WTC11 (cell line): Measurements from ENCODE around the gene ECT2L. TPM values are rescaled to one million over a fixed set of nuclear protein-coding genes. Genes with fewer than 3 reads are reported as not detected.

ENCODE experiments used
- ATAC-seq: fragments of 200-7000 bp; cut with Tn5 transposase; 2 replicates; pipeline ENCODE4 v1.10.0; 2021; ENCODE audit warnings: mild to moderate bottlenecking, moderate library complexity
- CTCF ChIA-PET: fragments of 300-600 bp; sonication (Branson Sonifier 250); formaldehyde crosslinking; loops from one replicate; lab custom pipeline; 2021; ENCODE audit warnings: antibody characterized with exemption; lab: Charles Lee
- POLR2A ChIA-PET: fragments of 350-600 bp; sonication (Branson Sonifier 250); formaldehyde crosslinking; loops from one replicate; lab custom pipeline; 2021; ENCODE audit warnings: antibody characterized with exemption; lab: Charles Lee
- DNase-seq: peaks from one replicate; pipeline ENCODE4 v3.0.0; 2021; ENCODE audit warnings: low spot score
- H3K27ac Mint-ChIP-seq: 2 replicates; pipeline ENCODE4 v1.8.0; 2021; ENCODE audit warnings: mixed read lengths
- H3K27me3 Mint-ChIP-seq: 2 replicates; pipeline ENCODE4 v1.8.0; 2021; ENCODE audit warnings: low read depth, mild to moderate bottlenecking, moderate library complexity, mixed read lengths
- H3K36me3 Mint-ChIP-seq: 2 replicates; pipeline ENCODE4 v1.8.0; 2021; ENCODE audit warnings: mixed read lengths
- H3K4me1 Mint-ChIP-seq: 2 replicates; pipeline ENCODE4 v1.8.0; 2022; ENCODE audit warnings: mixed read lengths
- H3K4me3 Mint-ChIP-seq: 2 replicates; pipeline ENCODE4 v1.8.0; 2021; ENCODE audit warnings: mild to moderate bottlenecking, moderate library complexity, mixed read lengths
- H3K9me3 Mint-ChIP-seq: 2 replicates; pipeline ENCODE4 v1.8.0; 2021; ENCODE audit warnings: mixed read lengths
- ATF1 ChIP-seq: sonication (generic); formaldehyde crosslinking; IDR thresholded peaks from 2 replicates; pipeline ENCODE4 v1.8.1; 2023; ENCODE audit warnings: mild to moderate bottlenecking, moderate library complexity, missing genetic modification reagents
- CREM ChIP-seq: sonication (generic); formaldehyde crosslinking; IDR thresholded peaks from 2 replicates; pipeline ENCODE4 v1.8.1; 2022; ENCODE audit warnings: mild to moderate bottlenecking, missing genetic modification reagents, moderate library complexity
- ELF4 ChIP-seq: sonication (generic); formaldehyde crosslinking; IDR thresholded peaks from 2 replicates; pipeline ENCODE4 v1.8.1; 2022; ENCODE audit warnings: low read depth, mild to moderate bottlenecking, moderate library complexity, missing genetic modification reagents
- FOXJ3 ChIP-seq: sonication (generic); formaldehyde crosslinking; IDR thresholded peaks from 2 replicates; pipeline ENCODE4 v1.9.0; 2021; ENCODE audit warnings: missing genetic modification reagents, mild to moderate bottlenecking, borderline replicate concordance
- FOXP1 ChIP-seq: sonication (generic); formaldehyde crosslinking; IDR thresholded peaks from 2 replicates; pipeline ENCODE4 v1.8.0; 2022; ENCODE audit warnings: missing genetic modification reagents, mild to moderate bottlenecking, moderate library complexity, borderline replicate concordance
- GABPB1 ChIP-seq: sonication (generic); formaldehyde crosslinking; IDR thresholded peaks from 2 replicates; pipeline ENCODE4 v1.8.1; 2023; ENCODE audit warnings: mild to moderate bottlenecking, missing genetic modification reagents
- HMGA2 ChIP-seq: fragments of 250-450 bp; sonication (Bioruptor Pico); IDR thresholded peaks from 2 replicates; pipeline ENCODE4 v1.4.0; 2021; ENCODE audit warnings: mild to moderate bottlenecking, moderate library complexity
- NFE2L1 ChIP-seq: sonication (generic); formaldehyde crosslinking; IDR thresholded peaks from 2 replicates; pipeline ENCODE4 v1.8.1; 2023; ENCODE audit warnings: missing genetic modification reagents
- NR2C2 ChIP-seq: sonication (generic); formaldehyde crosslinking; IDR thresholded peaks from 2 replicates; pipeline ENCODE4 v1.8.0; 2022; ENCODE audit warnings: mild to moderate bottlenecking, missing genetic modification reagents
- PRRX2 ChIP-seq: fragments of 250-450 bp; sonication (Bioruptor Pico); IDR thresholded peaks from 2 replicates; pipeline ENCODE4 v1.8.0; 2021; ENCODE audit warnings: mild to moderate bottlenecking
- RELA ChIP-seq: sonication (generic); formaldehyde crosslinking; IDR thresholded peaks from 2 replicates; pipeline ENCODE4 v1.8.1; 2022; ENCODE audit warnings: missing genetic modification reagents, mild to moderate bottlenecking, borderline replicate concordance
- TEAD4 ChIP-seq: sonication (generic); formaldehyde crosslinking; IDR thresholded peaks from 2 replicates; pipeline ENCODE4 v1.8.0; 2022; ENCODE audit warnings: mild to moderate bottlenecking, missing genetic modification reagents
- ZNF121 ChIP-seq: sonication (generic); formaldehyde crosslinking; IDR thresholded peaks from 2 replicates; pipeline ENCODE4 v1.8.0; 2023; ENCODE audit warnings: missing genetic modification reagents
- ZNF138 ChIP-seq: sonication (generic); formaldehyde crosslinking; conservative IDR thresholded peaks from 2 replicates; pipeline ENCODE4 v1.8.1; 2022; ENCODE audit warnings: mild to moderate bottlenecking, moderate library complexity, missing genetic modification reagents
- ZNF263 ChIP-seq: sonication (generic); formaldehyde crosslinking; IDR thresholded peaks from 2 replicates; pipeline ENCODE4 v1.8.1; 2022; ENCODE audit warnings: low read depth, mild to moderate bottlenecking, moderate library complexity, missing genetic modification reagents
- total RNA-seq: library from RNA; stranded (reverse); gene quantifications from 3 replicates; pipeline ENCODE4 v1.2.3, GENCODE V29; 2021
- TF ChIP-seq, protein P1 (sequence below): sonication (generic); formaldehyde crosslinking; conservative IDR thresholded peaks from 2 replicates; pipeline ENCODE4 v1.8.1; 2022; ENCODE audit warnings: mild to moderate bottlenecking, missing genetic modification reagents
- TF ChIP-seq, protein P2 (sequence below): fragments of 250-450 bp; sonication (Bioruptor Pico); conservative IDR thresholded peaks from 2 replicates; pipeline ENCODE4 v1.9.0; 2021; ENCODE audit warnings: mild to moderate bottlenecking
- TF ChIP-seq, protein P3 (sequence below): sonication (generic); formaldehyde crosslinking; IDR thresholded peaks from 2 replicates; pipeline ENCODE4 v1.8.1; 2022; ENCODE audit warnings: low read depth, mild to moderate bottlenecking, moderate library complexity, missing genetic modification reagents, borderline replicate concordance
- TF ChIP-seq, protein P4 (sequence below): sonication (generic); formaldehyde crosslinking; IDR thresholded peaks from 2 replicates; pipeline ENCODE4 v1.8.0; 2022; ENCODE audit warnings: mild to moderate bottlenecking, missing genetic modification reagents
- TF ChIP-seq, protein P5 (sequence below): fragments of 250-450 bp; sonication (Bioruptor Pico); IDR thresholded peaks from 2 replicates; pipeline ENCODE4 v1.9.0; 2021; ENCODE audit warnings: mild to moderate bottlenecking
- TF ChIP-seq, protein P6 (sequence below): sonication (generic); formaldehyde crosslinking; IDR thresholded peaks from 2 replicates; pipeline ENCODE4 v1.8.1; 2023; ENCODE audit warnings: mild to moderate bottlenecking, missing genetic modification reagents
- TF ChIP-seq, protein P7 (sequence below): sonication (generic); formaldehyde crosslinking; IDR thresholded peaks from 2 replicates; pipeline ENCODE4 v1.8.1; 2022; ENCODE audit warnings: mild to moderate bottlenecking, missing genetic modification reagents, moderate library complexity, borderline replicate concordance
- TF ChIP-seq, protein P8 (sequence below): sonication (generic); formaldehyde crosslinking; IDR thresholded peaks from 2 replicates; pipeline ENCODE4 v1.8.0; 2022; ENCODE audit warnings: mild to moderate bottlenecking, missing genetic modification reagents

Gene ECT2L
- total RNA-seq, 1 experiment from 2014 or later: not detected

DNA sequence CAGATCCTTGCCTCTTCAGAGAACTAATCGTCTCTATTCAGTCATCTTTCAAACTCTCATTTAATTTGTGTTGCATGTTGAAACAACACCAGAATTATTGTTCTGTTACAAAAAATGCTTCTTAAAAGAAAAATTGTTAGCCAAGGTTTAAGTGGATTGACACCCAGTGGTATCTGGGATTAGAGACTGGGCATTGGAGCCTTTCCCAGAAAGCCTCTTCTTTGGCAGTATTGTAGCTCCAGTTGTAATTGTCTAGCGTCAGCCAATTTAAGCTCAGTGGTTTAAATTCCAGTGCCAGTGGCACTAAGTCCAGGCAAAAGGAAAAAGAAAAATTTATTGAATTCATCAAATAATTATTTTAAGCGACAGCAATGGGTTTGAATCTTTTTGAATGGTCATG, 21.5 kb upstream of the ECT2L start (continued):
- TF ChIP-seq, protein P1, sequence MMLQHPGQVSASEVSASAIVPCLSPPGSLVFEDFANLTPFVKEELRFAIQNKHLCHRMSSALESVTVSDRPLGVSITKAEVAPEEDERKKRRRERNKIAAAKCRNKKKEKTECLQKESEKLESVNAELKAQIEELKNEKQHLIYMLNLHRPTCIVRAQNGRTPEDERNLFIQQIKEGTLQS: no peak
- TF ChIP-seq, protein P2, sequence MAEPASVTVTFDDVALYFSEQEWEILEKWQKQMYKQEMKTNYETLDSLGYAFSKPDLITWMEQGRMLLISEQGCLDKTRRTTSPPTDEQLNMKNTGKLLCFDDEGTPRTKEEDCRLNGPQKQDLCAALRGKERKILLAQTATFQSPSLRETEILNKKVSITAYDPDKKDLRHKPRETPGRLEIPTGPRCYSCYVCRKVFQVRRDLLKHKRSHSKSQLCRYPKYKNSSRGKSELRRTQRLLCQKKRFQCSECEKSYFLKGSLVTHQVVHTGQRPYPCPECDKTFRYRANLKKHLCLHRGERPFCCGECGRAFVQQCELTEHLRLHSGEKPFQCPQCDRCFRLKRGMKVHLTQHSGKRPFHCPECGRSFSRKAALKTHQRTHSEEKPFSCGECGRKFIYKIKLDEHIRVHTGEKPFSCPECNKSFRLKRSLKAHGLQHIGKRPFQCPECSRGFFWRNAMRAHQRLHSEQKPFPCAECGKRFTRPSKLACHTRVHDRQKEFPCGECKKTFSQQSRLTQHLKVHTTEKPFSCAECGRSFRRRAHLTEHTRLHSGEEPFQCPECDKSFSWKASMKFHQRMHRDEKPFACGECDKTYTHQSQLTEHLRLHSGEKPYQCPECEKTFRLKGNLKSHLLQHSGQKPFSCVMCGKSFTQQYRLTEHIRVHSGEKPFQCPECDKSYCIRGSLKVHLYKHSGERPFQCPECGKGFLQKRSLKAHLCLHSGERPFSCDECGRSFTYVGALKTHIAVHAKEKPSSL: no peak
- TF ChIP-seq, protein P3, sequence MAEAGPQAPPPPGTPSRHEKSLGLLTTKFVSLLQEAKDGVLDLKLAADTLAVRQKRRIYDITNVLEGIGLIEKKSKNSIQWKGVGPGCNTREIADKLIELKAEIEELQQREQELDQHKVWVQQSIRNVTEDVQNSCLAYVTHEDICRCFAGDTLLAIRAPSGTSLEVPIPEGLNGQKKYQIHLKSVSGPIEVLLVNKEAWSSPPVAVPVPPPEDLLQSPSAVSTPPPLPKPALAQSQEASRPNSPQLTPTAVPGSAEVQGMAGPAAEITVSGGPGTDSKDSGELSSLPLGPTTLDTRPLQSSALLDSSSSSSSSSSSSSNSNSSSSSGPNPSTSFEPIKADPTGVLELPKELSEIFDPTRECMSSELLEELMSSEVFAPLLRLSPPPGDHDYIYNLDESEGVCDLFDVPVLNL (CRISPR knock-in tag): no peak
- TF ChIP-seq, protein P4, sequence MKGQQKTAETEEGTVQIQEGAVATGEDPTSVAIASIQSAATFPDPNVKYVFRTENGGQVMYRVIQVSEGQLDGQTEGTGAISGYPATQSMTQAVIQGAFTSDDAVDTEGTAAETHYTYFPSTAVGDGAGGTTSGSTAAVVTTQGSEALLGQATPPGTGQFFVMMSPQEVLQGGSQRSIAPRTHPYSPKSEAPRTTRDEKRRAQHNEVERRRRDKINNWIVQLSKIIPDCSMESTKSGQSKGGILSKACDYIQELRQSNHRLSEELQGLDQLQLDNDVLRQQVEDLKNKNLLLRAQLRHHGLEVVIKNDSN: no peak
- TF ChIP-seq, protein P5, sequence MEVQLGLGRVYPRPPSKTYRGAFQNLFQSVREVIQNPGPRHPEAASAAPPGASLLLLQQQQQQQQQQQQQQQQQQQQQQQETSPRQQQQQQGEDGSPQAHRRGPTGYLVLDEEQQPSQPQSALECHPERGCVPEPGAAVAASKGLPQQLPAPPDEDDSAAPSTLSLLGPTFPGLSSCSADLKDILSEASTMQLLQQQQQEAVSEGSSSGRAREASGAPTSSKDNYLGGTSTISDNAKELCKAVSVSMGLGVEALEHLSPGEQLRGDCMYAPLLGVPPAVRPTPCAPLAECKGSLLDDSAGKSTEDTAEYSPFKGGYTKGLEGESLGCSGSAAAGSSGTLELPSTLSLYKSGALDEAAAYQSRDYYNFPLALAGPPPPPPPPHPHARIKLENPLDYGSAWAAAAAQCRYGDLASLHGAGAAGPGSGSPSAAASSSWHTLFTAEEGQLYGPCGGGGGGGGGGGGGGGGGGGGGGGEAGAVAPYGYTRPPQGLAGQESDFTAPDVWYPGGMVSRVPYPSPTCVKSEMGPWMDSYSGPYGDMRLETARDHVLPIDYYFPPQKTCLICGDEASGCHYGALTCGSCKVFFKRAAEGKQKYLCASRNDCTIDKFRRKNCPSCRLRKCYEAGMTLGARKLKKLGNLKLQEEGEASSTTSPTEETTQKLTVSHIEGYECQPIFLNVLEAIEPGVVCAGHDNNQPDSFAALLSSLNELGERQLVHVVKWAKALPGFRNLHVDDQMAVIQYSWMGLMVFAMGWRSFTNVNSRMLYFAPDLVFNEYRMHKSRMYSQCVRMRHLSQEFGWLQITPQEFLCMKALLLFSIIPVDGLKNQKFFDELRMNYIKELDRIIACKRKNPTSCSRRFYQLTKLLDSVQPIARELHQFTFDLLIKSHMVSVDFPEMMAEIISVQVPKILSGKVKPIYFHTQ (CRISPR knock-in tag): no peak
- TF ChIP-seq, protein P6, sequence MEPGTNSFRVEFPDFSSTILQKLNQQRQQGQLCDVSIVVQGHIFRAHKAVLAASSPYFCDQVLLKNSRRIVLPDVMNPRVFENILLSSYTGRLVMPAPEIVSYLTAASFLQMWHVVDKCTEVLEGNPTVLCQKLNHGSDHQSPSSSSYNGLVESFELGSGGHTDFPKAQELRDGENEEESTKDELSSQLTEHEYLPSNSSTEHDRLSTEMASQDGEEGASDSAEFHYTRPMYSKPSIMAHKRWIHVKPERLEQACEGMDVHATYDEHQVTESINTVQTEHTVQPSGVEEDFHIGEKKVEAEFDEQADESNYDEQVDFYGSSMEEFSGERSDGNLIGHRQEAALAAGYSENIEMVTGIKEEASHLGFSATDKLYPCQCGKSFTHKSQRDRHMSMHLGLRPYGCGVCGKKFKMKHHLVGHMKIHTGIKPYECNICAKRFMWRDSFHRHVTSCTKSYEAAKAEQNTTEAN: no peak
- no peak for TF ChIP-seq NFE2L1 (CRISPR knock-in tag)
- TF ChIP-seq GABPB1 (CRISPR knock-in tag): no peak
- no peak for TF ChIP-seq ZNF263 (CRISPR knock-in tag)
- no peak for TF ChIP-seq ZNF121 (CRISPR knock-in tag)
- TF ChIP-seq FOXP1 (CRISPR knock-in tag): no peak
- no peak for TF ChIP-seq ATF1 (CRISPR knock-in tag)
- no peak for TF ChIP-seq ZNF138 (CRISPR knock-in tag)

DNA sequence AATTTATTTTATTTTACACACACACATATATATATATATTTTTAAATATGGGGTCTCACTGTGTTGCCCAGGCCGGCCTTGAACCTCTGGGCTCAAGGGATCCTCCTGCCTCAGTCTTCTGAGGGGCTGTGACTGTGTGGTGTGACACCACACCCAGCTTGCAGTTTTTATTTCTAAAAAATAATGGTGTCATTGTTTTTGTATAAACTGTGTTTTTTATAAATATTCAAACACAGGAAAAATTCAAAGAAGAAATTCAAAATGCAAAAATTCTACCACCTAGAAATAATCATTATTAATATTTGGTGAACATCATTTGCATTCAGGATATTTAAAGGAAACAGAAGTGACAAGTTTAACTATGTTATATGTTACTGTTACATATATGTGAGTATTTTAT, 19.2 kb upstream of the ECT2L start:
- no peaks in the 10 kb centered on the region for H3K27me3 Mint-ChIP-seq
- H3K27ac Mint-ChIP-seq: no peak overlapping the region
- H3K36me3 Mint-ChIP-seq: no peaks in the 10 kb centered on the region
- no peaks in the 10 kb centered on the region for H3K9me3 Mint-ChIP-seq
- H3K4me3 Mint-ChIP-seq: no peak overlapping the region
- peaks cover 13% of the 10 kb centered on the region for H3K4me1 Mint-ChIP-seq
- POLR2A ChIA-PET: no interaction called here
- DNase-seq (no peak), ATAC-seq (no peak)
- CTCF ChIA-PET: no interaction called here
- TF ChIP-seq, protein P7, sequence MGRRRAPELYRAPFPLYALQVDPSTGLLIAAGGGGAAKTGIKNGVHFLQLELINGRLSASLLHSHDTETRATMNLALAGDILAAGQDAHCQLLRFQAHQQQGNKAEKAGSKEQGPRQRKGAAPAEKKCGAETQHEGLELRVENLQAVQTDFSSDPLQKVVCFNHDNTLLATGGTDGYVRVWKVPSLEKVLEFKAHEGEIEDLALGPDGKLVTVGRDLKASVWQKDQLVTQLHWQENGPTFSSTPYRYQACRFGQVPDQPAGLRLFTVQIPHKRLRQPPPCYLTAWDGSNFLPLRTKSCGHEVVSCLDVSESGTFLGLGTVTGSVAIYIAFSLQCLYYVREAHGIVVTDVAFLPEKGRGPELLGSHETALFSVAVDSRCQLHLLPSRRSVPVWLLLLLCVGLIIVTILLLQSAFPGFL (CRISPR knock-in tag): no peak
- TF ChIP-seq NR2C2 (CRISPR knock-in tag) (no peak), CREM (CRISPR knock-in tag) (no peak), HMGA2 (CRISPR knock-in tag) (no peak), ELF4 (CRISPR knock-in tag) (no peak), TEAD4 (CRISPR knock-in tag) (no peak), FOXJ3 (CRISPR knock-in tag) (no peak), ATF1 (CRISPR knock-in tag) (no peak), RELA (CRISPR knock-in tag) (no peak), PRRX2 (CRISPR knock-in tag) (no peak)
- TF ChIP-seq, protein P8, sequence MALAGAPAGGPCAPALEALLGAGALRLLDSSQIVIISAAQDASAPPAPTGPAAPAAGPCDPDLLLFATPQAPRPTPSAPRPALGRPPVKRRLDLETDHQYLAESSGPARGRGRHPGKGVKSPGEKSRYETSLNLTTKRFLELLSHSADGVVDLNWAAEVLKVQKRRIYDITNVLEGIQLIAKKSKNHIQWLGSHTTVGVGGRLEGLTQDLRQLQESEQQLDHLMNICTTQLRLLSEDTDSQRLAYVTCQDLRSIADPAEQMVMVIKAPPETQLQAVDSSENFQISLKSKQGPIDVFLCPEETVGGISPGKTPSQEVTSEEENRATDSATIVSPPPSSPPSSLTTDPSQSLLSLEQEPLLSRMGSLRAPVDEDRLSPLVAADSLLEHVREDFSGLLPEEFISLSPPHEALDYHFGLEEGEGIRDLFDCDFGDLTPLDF: no peak
- TF ChIP-seq, protein P4: no peak
